ENCODE data around the gene HSP90AA1.
"Not testable (repeated sequence)": the region's sequence is repeated elsewhere in the genome, so short reads cannot be mapped to it uniquely, and the experiment has no call there.

Gene HSP90AA1

GRCh38 chr14:102064590-102064989 lies 22.3 kb downstream of the HSP90AA1 start:
- DNase-seq, result not testable (repeated sequence)

GRCh38 chr14:102063808-102064429 lies 22.9 kb downstream of the HSP90AA1 start:
- no peak for DNase-seq

GRCh38 chr14:102063109-102063807 lies 23.6 kb downstream of the HSP90AA1 start:
- peak; percentile 22 to 36 for DNase-seq

GRCh38 chr14:102058961-102059360 lies 27.9 kb downstream of the HSP90AA1 start:
- no peak for DNase-seq

- DNase-seq, result no peak
Measured at GRCh38 chr14:102058146-102058545, 28.7 kb downstream of the HSP90AA1 start.

GRCh38 chr14:102057480-102058114 lies 29.2 kb downstream of the HSP90AA1 start:
- no peak for DNase-seq

GRCh38 chr14:102056694-102057442 lies 30.0 kb downstream of the HSP90AA1 start:
- no peak for DNase-seq

- DNase-seq, result no peak
Measured at GRCh38 chr14:102055181-102055901, 31.5 kb downstream of the HSP90AA1 start.

- DNase-seq, result no peak
Measured at GRCh38 chr14:102052522-102052921, 34.3 kb downstream of the HSP90AA1 start.

GRCh38 chr14:102050625-102051024 lies 36.2 kb downstream of the HSP90AA1 start:
- DNase-seq, result no peak

GRCh38 chr14:102050026-102050405 lies 36.8 kb downstream of the HSP90AA1 start:
- no peak for DNase-seq

- DNase-seq, result no peak
Measured at GRCh38 chr14:102049258-102050025, 37.4 kb downstream of the HSP90AA1 start.

GRCh38 chr14:102047808-102048540 lies 38.9 kb downstream of the HSP90AA1 start:
- DNase-seq, result no peak

GRCh38 chr14:102046337-102047278 lies 40.2 kb downstream of the HSP90AA1 start:
- peak; percentile 32 to 56 for DNase-seq

- no peak for DNase-seq
Measured at GRCh38 chr14:102044566-102044965, 42.3 kb downstream of the HSP90AA1 start.

- DNase-seq, result no peak
Measured at GRCh38 chr14:102043251-102044025, 43.4 kb downstream of the HSP90AA1 start.

GRCh38 chr14:102042699-102043098 lies 44.1 kb downstream of the HSP90AA1 start:
- DNase-seq, result no peak

GRCh38 chr14:102040153-102040552 lies 46.7 kb downstream of the HSP90AA1 start:
- DNase-seq, result no peak

GRCh38 chr14:102039157-102039556 lies 47.7 kb downstream of the HSP90AA1 start:
- no peak for DNase-seq

Measured in NCI-H187 (cell line).